Measurements from ENCODE around the gene CCDC112.
A peak's percentile ranks its signal among the peaks of the same experiment; 100 is the strongest.

The CCDC112 gene

GRCh38 chr5:115313632-115314031 lies 17.2 kb upstream of the CCDC112 start:
- DNase-seq = no peak

DNA sequence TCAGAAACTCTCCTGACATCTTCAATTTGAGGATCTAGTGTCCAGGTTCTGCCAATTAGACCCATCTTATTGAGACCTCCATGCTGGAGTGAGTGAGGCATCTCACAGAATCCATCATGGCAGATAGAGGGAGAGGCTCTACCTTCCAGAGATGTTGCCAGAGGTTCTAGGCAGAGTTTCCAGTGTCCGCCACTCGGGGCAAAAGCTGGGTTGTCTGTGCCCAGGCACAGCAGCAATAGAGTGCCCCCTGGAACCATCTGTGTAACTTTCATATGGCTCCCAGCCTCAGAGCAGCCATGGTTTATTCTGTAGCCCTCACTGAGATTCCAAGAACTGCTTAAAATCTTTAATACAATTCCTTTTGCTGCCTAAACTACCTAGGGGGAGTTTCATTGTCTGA lies 16.6 kb upstream of the CCDC112 start:
- no peak for DNase-seq

DNA sequence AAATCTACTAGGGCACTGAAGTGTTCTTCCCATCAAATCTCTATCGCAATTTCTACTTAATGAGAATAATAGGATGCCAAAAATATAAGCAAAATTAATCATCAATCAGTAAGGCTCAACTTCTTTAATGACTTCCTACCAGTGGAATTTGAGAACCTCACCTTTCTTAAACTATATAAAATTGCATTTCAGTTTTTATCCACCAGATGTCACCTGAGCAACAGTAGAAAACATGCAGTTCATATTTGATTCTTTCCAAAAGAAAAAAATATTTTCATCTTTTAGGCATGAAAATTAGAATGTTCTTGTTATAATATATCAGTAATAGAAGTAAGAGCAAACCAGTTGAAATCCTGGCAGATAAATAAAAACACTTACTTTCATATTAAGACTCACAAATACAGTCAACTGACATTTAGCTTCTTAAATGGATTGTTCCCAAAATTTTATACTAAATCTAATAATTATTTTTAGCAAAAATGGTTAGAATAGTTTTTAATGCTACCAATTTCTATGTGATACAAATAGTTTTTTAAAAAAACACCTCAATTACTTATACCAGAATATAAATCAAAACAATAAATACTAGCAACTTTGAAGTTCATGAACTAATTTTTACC lies 13.4 kb upstream of the CCDC112 start:
- DNase-seq = no peak

DNA sequence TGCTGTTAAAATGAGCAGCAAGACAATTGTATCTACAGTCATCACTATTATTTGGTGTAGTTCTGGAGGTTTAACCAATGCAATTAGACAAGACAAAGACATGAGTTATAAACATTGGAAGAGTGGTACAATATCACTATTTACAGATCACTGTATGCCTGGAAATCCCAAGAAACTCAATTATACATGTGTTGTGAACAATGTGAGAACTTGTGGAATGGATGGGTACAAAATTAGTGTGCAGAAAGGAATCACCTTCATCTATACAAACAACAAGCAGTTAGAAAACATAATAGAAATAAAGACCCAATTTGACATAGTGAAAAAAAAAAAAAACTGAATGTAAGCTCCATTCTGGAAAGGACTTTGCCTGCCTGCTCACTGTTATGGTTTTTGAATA lies 12.4 kb upstream of the CCDC112 start:
- no peak for DNase-seq

DNA sequence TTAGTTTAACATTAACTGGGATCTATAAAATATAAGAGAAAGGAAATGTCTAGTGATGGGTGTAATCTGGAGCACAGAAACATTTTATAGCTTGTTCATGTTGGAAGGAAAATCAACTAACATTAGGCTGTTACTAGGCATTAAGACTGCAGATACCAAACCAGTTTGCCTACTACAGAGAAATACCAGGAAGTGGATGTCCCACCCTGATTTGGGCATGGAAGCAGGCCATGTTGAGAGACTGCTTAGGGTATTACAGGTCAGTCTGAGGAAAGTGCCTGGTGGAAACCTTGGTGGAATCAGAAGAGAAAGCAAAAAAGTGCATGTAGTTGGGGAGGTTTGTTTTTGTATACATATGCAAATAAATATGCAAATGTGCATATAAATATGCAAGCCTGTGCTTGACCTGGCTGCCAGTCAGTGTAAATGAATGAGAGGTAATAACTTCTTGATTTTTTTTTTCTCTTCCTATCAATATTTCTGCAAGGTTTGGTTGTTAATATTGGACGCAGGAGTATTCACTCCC lies 9.6 kb upstream of the CCDC112 start:
- no peak for DNase-seq

DNA sequence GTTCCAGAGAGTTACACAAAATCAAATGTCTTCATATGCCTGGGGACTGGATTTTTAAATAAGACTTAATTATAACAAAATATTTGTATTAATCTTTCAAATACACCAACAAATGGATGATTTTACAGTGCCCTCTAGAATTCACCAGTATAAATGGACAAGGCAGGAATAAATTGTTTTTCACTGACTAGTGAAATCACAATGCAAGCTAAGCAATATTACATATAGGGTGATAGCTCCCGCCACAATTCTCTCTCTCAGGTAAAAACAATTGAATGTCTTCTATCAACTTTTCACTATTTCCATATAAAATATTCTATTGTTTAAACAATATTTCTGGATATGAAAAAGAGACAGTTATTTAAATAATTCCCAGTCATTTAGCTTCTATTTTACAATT lies 8.0 kb upstream of the CCDC112 start:
- no peak for DNase-seq

GRCh38 chr5:115298811-115299210 lies 2.4 kb upstream of the CCDC112 start:
- DNase-seq = no peak

- DNase-seq = no peak
Observed at GRCh38 chr5:115297031-115297430, 577 bp upstream of the CCDC112 start.

DNA sequence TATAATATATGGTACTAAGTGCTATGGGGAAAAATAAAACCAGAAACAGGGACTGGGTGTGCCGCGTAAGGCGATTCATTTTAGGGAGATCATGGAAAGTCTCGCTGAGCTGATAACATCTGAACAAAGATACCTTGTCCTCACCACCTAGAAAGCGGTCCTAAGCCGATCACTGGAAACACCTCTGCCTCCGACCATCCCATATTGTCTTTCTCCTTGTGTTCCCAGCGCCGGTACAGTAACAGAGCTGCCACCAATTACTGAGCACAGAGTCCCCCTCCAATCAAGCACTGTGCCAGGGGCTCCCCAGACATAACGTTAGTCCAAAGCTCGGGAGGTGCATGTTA lies 704 bp downstream of the CCDC112 start:
- no peak for DNase-seq

DNA sequence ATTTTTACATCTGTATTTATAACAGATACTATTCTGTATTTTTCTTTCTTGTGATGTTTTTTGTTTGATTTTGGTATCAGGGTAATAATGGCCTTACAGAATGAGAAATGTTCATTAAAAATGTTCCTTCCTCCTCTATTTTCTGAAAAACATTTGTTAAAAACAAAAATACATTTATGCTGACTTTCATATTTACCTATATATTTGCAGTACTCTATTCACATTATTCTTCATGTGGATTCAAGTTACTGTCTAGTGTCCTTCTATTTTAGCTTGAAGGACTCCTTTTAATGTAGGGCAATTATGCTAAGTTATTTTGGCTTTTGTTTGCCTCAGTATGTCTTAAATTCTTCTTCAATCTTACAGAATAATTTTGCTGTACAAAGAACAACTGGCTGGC lies 5.1 kb downstream of the CCDC112 start:
- no peak for DNase-seq

- DNase-seq = no peak
Observed at GRCh38 chr5:115289104-115289503, 7.3 kb downstream of the CCDC112 start.

- DNase-seq = no peak
Observed at GRCh38 chr5:115284021-115284420, 12.4 kb downstream of the CCDC112 start.

DNA sequence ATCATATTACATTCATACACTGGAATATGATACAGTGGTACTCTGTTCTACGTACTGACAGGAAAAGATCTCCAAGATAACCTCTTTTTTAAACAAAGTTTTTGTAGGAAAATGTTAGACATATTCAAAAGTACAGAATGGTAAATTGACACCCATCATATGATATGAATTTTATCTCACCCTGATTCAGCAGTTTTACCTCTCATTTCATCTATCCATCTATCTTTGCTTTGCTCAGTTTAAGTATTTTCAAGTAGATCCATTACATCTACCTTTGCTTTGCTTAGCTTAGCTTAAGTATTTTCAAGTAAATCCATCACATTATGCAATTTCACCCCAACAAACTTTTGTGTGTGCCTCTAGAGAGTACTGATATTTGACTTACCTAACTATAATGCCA lies 14.3 kb downstream of the CCDC112 start:
- DNase-seq = no peak

GRCh38 chr5:115274584-115274983 lies 21.9 kb downstream of the CCDC112 start:
- no peak for DNase-seq

GRCh38 chr5:115272297-115272958 lies 24.0 kb downstream of the CCDC112 start:
- no peak for DNase-seq

GRCh38 chr5:115271295-115272050 lies 25.0 kb downstream of the CCDC112 start:
- no peak for DNase-seq

- DNase-seq = no peak
Observed at GRCh38 chr5:115267617-115268016, 28.8 kb downstream of the CCDC112 start.

DNA sequence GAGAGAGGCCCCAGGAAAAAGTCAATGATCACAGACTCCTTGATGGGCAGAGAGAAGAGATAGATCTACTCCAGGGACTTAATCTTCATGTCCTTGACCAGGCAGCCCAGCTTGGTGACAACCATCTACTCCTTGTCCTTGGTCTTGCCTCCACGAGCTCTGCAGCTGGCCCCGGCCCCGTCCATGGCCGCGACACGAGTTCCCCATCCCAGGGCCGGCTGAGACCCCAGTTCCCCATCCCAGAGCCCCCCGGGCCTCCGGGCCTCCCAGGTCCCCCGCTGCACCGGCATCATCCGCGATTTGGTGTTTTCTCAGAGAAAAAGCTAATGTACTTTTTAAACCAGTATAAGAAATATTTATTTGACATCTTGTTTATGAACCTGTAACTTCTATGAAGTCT lies 31.2 kb downstream of the CCDC112 start:
- DNase-seq = no peak

DNA sequence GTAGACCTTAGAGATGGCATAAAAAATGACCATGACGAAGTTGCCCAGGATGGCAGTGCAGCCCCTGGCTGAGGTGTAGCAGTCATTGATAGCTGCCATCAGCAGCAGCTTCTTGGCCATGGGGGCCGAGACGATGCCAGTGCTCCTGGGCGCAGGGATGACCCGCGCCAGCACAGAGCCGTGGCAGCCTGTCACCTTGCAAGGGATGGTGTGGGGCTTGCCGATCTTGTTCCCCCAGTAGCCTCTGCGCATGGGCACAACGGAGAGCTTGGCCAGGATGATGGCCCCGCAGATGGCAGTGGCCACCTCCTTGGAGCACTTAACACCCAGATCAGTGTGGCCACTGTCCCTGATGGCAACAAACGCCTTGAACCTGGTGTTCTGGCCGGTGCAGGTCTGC lies 31.7 kb downstream of the CCDC112 start:
- no peak for DNase-seq

GRCh38 chr5:115263078-115263380 lies 33.4 kb downstream of the CCDC112 start:
- no peak for DNase-seq

GRCh38 chr5:115262321-115263077 lies 34.0 kb downstream of the CCDC112 start, which contains the start of gene PGGT1B:
Gene PGGT1B (minus strand): TSS chr5:115262877. CDS start chr5:115262851, 26 bp downstream.
- peak; percentile 76 for DNase-seq

DNA sequence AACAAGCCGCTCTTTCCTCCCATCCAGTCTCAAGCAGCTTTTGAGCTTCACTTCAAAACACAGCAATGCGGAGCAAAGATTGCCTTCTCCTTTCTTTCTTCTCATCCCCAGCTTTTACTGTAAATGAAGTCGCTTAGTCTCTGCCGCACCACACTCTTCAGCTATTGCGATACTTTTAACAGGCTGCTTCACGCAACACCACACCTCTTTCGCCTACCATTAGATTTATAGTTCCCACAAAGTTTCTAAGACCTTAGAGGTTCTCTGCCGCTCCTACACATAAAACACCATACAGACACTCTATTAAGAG lies 34.5 kb downstream of the CCDC112 start:
- no peak for DNase-seq

DNA sequence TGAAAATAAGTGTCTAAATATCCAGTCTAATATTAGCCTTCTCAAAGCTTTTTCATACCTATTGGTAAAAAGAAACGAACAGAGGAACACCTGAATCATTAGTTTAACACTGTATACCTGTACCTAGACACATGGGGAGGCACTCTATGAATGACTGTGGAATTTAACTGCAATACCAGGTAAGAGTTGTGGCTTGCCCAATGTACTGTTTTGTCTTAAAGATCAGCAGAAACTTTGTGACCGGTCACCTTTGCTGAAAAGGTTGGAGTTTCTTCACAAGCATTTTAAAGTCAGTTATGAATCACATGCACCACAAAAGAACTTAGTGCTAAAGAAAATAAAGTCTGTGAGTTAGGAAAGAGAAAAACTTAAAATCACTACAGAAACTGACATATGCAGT lies 36.2 kb downstream of the CCDC112 start:
- no peak for DNase-seq

DNA sequence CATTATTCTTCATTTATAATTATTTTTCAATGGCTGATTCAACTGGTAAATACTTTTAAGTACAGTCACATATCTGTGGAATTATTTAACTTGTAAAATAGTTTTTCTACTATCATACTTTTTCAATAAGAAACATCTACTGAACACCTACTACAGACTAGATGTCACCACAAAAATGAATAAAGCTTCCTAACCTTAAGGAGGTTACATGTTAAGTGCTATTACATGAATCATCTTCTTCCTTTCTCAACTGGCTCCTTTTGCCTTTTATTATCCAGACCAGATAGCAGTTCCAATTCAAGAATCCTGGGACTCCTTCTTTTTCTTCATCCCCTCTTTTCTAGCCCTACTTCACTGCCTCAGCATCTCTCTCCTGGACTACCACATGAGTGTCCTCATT lies 38.5 kb downstream of the CCDC112 start:
- no peak for DNase-seq
